Dedifferentiated amniotic fluid mesenchymal stem cell (primary cell): ENCODE data around the gene OR3A1.
"Not testable (repeated sequence)": the region's sequence is repeated elsewhere in the genome, so short reads cannot be mapped to it uniquely, and the experiment has no call there.

Source experiments
- DNase-seq: peaks from one replicate; pipeline ENCODE4 v3.0.0-alpha.2; 2016; ENCODE audit errors: extremely low spot score

OR3A1 gene, protein sequence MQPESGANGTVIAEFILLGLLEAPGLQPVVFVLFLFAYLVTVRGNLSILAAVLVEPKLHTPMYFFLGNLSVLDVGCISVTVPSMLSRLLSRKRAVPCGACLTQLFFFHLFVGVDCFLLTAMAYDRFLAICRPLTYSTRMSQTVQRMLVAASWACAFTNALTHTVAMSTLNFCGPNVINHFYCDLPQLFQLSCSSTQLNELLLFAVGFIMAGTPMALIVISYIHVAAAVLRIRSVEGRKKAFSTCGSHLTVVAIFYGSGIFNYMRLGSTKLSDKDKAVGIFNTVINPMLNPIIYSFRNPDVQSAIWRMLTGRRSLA

DNA sequence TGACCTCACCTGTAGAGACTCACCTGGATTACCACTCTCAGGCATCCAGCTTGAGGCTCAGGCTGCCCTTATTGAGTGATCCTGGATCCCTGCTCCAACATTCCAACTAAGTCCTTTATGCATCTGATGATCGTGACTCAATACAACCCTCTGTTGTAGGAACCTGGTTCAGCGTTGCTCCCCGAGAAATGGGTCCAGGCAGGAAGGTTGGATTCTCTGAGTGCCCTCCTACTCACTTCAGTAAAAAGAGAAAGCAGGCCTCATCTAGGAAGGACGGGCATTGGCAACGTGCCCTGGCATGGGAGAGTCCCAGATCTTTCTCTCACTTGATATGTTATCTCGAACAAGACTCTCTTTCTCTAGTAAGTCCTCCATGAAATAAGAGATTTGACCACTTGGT lies at the start of gene OR3A1:
Gene OR3A1 (minus strand): TSS at position 101 of the 400 bp plus-strand sequence. CDS start 5,778 bp downstream, outside the sequence.
- DNase-seq: no peak

DNA sequence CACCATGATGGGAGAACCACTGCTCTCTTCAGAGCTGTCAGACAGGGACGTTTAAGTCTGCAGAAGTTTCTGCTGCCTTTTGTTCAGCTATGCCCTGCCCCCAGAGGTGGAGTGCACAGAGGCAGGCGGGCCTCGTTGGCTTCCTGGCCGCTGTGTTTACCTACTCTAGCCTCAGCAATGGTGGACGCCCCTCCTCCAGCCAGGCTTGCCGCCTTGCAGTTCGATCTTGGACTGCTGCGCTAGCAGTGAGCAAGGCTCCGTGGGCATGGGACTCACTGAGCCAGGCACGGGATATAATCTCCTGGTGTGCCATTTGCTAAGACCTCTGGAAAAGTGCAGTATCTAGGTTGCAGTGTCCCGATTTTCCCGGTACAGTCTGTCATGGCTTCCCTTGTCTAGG lies 44.6 kb upstream of the OR3A1 start:
- DNase-seq: not testable (repeated sequence)

DNA sequence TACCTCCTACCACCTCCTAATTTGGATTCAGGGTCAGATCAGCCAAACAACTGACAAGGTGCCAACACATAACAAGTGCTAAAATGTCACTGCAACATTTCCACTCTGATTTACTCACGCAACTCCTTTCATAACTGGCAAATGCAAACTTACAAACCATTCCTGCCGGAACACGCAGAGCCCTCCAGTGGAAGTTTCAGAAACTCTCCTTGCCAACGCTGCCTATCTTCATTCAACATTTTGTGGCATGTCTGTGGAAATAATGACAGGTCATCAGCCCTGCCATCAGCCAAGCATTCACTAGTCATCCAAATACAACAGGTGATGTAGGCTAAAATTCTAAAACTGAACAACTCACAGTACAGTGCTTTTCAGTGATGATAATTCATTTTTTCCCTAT lies 37.7 kb upstream of the OR3A1 start:
- no peak for DNase-seq

DNA sequence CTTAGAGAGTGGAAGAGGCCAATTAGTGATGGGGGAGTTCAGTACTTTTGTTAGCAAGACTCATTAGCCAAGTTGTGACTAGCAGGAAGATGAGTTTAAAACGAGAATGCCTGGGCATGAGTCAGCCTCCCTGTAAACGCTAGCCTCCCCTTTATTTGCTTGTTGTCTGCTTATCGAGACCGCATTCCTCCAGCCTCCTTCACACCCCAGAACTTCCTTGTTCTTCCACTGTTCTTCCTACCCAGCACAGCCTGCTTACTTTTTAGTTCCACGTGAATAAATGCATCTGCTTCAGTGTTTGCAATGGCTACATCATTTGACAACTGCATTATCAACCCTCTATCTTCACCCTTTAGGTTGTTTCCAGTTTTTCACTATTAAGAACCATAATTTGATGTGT lies 20.2 kb upstream of the OR3A1 start:
- no peak for DNase-seq

DNA sequence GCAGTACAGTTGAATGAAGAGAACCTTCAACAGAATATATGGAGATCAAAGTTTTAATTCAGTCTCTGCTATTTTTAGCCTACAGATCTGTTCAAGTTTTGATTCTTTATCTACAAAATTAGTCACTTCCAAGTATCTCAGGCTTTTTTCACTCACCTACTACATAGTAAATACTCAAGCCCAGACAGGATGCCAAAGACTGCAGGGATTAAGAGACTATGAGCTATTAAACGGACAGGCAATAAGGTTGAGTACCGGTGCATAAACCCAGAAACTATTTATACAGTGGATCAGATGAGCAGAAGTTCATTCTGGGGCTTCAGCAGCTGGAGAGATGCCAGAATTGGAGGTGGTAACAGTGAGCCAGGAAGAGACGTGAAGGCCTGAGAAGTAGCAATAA lies 18.7 kb upstream of the OR3A1 start:
- DNase-seq: no peak

DNA sequence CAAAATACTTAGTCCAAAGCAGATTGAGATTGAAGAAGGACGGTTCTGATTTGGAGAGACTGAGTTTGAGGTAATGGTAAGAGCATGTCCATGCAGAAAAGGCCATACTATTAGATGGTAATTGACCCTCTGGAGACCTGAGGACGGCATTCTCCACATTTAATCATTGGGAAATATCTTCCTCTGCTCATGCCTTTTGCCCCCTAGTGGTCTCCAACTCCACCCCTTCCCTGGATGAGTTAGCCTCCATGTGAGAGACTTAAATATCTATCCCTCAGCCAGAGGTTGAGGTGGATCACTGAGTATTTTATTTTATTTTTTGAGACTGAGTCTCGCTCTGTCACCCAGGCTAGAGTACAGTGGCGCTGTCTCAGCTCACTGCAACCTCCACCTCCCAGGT lies 10.4 kb upstream of the OR3A1 start:
- no peak for DNase-seq

DNA sequence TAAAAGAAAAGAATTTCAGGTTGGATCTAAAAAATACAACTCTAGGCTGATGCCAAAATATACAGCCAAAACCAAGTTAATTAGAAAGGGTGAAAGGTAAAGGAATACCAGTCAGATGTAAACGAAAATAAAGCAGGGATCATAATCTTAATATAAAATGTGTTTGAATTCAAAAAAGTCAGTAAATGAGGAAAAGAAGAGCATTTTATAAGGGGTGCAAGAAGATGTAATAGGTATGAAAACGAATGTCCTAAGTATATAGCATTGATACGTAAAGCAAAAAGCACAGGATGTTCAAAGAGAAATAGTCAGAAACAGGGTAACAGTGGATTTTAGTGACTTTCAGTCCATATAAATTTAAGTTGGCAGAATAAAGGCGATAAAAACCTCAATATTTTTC lies 2.5 kb downstream of the OR3A1 start:
- DNase-seq: no peak

DNA sequence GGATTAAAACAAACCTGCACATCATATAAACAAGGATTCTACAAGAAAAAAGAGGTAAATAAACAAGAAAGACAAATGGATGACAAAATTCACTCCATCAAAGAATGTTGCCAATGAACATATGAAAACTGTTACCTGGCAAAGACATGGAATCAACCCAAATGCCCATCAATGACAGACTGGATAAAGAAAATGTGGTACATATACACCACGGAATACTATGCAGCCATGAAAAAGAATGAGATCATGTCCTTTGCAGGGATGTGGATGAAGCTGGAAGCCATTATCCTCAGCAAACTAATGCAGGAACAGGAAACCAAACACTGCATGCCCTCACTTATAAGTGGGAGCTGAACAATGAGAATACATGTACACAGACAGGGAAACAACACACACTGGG lies 4.6 kb downstream of the OR3A1 start:
- DNase-seq: not testable (repeated sequence)

DNA sequence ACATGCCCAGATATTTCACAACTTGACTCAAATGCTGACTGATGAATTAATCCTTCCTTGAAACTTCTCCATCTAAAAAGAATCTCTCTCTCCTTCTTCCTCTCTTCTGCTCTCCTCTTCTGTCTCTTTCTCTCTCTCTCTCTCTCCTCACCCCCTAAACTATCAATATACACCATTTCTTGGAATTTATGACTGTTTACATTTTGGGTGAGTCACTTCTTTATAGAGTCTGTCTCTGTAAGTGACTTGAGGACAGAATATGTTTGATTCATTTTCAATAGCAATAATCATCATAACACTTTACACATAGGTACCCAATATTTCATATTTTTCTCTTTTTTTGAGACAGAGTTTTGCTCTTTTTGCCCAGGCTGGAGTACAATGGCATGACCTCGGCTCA lies 15.3 kb downstream of the OR3A1 start:
- no peak for DNase-seq

DNA sequence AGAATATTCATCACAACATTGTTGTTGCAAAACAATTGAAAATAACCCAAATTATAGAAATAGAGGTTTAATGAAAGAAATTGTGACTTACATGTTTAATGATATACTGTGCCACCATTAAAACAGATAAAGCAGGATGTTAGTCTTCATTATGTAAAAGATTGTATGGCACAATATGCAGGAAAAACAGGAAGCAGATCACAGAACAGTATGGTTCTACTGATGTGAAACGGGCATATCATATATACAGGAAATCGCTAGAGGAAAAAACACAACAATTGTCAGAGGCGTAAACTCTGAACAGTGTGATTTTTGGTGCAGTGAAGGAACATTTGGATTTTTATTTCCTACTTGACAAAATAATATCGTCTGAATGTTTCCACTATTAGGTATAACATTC lies 22.0 kb downstream of the OR3A1 start:
- DNase-seq: no peak

DNA sequence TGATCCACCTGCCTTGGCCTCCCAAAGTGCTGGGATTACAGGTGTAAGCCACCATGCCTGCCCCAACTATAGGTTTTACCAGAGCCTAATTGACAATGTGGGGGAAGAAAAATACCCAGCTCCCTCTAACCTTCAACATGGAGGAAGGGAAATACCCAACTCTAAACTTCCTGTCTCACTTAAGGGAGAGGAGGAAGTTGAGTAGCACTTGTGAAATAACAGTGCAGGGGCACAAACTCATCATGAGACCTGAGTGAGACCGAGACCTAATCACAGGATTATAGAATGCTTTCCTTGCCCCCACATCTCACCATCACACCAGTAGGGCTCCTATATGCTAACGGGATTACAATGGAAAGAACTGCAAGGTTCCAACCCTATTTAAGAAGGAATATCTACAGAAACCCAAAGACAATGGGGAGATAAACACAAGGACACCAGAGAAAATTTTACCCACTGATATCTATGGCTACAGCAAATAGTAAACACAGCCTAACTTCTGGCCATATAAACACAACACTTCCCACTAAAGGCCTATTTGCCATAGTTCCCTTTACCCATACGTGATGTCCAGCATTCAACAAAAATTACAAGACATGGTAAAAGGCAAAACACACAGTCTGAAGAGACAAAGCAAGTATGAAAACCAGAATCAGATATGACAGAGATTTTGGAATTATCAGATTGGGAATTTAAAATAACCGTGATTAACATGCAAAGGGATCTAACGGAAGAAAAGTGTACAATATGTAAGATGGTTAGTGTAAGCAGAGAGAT lies 26.9 kb downstream of the OR3A1 start:
- no peak for DNase-seq

DNA sequence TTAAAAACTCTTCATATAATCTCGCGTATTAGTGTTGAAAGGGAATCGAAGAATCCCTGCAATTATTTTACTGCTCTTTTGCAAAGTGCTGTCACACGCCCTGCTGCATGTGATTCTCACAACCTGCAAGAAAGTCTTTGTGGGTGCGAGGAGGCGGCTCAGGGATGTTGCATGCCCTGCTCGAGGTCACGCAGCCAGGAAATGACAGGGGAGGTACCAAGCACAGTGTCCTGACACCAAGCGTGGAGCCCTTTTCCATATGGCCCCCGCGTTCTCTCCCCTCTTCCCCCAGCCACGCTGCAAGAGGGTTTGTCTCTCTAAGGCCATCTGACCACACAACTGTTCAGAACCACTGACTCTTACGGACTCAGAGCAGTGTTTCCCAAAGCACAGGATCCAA lies 37.6 kb downstream of the OR3A1 start:
- no peak for DNase-seq

DNA sequence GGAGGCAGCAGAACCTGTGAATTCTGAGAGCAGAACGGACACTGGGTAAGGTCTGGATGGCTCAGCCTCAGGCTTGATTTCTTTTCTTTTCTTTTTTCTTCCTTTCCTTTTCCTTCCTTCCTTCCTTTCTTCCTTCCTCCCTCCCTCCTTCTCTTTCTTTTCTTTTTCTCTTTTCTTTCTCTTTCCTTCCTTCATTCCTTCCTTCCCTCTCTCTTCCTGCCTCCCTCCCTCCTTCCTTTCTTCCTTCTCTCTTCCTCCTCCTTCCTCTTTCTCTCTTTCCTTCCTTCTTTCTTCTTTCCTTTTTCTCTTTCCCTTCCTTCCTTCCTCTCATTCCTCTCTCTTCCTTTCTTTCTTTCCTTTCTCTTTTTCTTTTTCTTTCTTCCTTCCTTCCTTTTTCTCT lies 38.0 kb downstream of the OR3A1 start:
- DNase-seq: no peak

DNA sequence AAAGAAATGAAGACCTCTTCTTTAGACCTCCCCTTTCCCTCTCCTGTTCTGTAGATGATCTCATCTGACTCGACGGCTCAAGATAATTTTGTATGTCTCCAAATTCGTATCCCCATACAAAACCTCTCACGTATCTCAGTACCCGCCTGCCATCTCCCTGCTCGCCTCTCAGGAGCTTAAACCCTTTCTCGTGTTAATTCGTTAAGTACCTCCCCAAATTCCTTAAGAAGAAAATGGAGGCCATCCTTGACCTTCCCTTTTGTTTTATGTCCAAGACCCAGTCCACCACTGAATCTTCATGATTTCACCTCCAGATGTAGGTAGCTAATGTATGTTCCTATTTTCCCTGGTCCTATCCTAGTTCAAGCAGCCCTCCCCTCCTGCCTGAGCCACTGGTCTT lies 41.6 kb downstream of the OR3A1 start:
- DNase-seq: no peak

DNA sequence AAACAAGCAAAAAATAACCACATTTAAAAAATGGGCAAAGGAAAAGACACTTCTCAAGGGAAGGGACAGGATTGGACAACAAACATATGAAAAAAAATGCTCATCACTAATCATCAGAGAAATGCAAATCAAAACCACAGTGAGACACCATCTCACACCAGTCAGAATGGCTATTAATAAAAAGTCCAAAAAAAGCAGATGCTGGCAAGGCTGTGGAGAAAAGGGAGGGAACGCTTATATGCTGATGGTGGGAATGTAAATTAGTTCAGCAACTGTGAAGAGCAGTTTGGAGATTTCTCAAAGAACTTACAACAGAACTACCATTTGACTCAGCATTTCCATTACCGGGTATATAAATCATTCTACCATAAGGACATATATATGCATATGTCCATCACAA lies 49.1 kb downstream of the OR3A1 start:
- not testable (repeated sequence) for DNase-seq

DNA sequence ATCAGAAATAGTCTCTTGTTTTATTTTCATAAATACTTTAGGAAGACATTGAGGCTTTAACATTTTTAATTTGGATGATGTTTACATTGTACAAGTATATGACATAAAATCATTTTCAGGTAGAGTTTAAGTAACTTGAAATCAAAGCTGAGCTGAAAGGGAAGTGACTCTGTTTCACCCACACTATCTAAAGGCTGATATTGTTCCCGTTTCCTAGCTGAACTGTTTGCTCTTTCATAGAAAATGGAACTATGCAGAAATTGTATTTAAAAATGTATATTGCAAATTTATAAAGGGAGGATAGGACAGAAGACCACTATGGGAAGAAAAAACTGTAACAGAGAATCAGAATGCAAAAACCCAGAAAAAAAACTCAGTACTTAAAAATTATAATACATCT lies 53.3 kb downstream of the OR3A1 start:
- not testable (repeated sequence) for DNase-seq

DNA sequence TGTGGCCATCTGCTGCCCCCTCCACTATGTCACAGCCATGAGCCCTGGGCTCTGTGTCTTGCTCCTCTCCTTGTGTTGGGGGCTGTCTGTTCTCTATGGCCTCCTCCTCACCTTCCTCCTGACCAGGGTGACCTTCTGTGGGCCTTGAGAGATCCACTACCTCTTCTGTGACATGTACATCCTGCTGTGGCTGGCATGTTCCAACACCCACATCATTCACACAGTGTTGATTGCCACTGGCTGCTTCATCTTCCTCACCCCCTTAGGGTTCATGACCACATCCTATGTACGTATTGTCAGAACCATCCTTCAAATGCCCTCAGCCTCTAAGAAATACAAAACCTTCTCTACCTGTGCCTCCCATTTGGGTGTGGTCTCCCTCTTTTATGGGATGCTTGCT lies 57.1 kb downstream of the OR3A1 start:
- not testable (repeated sequence) for DNase-seq
